GM08714 (cell line): Measurements from ENCODE around the gene ABAT.
"Not testable (repeated sequence)": the region's sequence is repeated elsewhere in the genome, so short reads cannot be mapped to it uniquely, and the experiment has no call there.

Source experiments
- H3K4me3 ChIP-seq: fragments of 200-500 bp; sonication (Bioruptor generic); 2 replicates; pipeline ENCODE4 v1.5.1; 2014; ENCODE audit warnings: mild to moderate bottlenecking, low read length, inconsistent platforms
- ZNF274 ChIP-seq: IDR thresholded peaks from 2 replicates; pipeline ENCODE4 v1.6.1; 2012; ENCODE audit warnings: mild to moderate bottlenecking, low read depth, low read length

Gene ABAT

DNA sequence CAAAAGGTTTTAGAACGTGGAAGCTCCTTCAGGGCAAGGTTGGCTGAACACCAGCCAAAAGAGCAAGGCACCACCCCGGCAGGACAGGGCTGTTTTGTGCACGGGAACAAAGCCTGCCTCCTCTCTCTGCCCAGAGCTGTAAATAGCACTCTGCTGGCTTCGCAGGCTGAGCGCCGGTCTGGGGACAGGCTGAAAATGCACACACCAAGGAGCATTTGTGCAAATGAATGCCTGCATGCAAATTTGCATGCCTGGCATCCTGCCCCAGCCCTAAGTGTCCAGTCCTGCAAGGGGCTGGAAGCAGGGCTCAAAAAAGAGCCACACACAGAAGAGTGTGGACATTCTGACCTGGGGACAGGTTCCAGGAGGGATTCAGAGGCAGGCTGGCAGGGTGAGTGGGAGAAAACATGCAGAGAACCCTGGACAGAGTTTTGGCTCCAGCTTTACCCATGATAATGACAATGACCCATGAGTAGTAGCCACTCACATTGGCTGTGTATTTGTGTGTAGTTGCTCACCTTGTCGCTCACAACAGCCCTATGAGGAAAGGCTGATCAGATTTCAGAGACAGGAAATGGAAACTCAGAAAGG lies 11.7 kb downstream of the ABAT start:
- TF ChIP-seq ZNF274, result no peak
- H3K4me3 ChIP-seq, result no peak overlapping the region

GRCh38 chr16:8686879-8687278 lies 12.5 kb downstream of the ABAT start:
- TF ChIP-seq ZNF274, result no peak
- H3K4me3 ChIP-seq, result no peak overlapping the region

DNA sequence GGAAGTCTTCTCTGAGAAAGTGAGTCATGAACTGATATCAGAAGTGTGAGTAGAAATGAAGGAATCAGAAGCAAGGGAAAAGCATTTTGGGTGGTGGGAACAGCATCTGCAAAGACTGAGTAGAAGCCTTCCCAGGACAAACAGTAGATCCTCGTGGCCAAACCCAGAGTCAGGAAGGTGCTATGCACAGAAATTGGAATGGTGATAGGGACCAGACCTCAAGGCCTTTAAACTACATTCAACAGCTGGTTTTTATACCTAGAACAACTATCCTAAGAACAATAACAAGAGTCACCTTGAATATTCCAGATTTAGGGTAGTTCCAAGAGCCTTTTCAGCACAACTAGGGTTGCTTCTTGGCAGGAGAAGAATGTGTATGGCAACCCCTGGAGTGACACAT lies 15.3 kb downstream of the ABAT start:
- no peak for TF ChIP-seq ZNF274
- H3K4me3 ChIP-seq, result no peak overlapping the region

- H3K4me3 ChIP-seq, result no peak overlapping the region
- TF ChIP-seq ZNF274, result no peak
These were observed 17.3 kb downstream of the ABAT start for GRCh38 chr16:8691728-8692127.

DNA sequence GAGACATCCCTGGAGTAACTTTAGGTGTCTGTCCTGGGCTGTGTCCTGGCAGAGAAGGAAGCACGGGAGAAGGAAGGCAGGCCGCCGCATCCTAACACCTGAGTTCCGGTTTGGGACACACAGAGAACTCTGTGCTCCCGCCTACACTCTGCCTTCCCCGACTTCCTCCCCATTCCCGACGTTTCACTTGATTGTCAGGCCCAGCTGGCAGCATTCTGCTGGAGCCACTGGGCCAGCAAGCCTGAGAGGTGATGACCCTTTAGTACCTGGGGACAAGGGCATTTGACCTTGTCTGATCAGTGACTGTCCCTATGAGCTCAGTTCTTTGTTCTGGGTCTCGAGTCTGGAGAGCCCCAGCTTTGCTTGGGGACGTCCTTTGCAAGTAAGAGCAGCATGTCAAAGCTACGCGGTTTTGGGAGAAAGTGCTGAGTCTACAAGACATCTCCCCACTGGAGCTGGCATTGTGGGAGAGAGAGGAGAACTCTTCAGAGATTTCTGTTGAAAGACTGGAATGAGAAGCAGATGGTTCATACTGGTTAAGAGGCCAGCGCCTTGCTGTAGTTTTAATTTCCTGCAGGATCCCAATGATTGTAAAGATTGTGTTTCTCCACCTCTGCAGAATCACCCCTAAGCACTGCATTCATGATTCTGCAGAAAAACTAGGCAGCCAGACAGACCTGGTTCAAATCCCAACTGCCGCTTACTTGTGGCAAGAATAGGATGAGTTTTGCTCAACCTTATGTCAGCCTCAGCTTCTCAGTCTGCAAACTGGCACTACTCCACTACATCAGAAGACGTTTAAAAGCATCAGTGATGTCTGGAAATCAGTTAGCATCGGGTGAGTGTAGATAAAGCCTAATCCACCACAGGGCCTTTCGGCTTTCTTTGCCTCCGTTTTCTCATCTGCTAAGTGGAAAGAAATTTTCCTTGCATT lies 20.6 kb downstream of the ABAT start:
- no peak overlapping the region for H3K4me3 ChIP-seq
- no peak for TF ChIP-seq ZNF274

DNA sequence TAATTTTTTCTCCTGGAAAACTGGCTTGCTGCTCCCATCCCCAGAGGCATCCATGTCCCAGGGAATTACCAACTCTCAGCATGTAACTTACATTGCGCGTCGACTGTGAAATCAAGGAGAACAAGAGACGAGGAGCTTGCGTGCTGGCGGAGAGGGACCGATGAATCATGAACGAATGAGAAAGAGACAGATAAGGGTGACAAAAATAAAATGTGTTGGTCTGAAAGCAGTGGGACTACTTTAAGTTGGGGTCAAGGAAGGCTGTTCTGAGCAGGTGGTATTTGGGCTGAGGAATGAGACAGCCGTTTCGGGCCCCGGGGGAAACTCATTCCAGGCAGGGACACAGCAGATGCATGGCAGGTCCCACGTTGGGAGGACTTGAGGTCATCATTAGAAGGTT lies 22.5 kb downstream of the ABAT start:
- no peak for TF ChIP-seq ZNF274
- H3K4me3 ChIP-seq, result no peak overlapping the region

- no peak overlapping the region for H3K4me3 ChIP-seq
- no peak for TF ChIP-seq ZNF274
These were observed 23.5 kb downstream of the ABAT start for GRCh38 chr16:8697965-8698364.

DNA sequence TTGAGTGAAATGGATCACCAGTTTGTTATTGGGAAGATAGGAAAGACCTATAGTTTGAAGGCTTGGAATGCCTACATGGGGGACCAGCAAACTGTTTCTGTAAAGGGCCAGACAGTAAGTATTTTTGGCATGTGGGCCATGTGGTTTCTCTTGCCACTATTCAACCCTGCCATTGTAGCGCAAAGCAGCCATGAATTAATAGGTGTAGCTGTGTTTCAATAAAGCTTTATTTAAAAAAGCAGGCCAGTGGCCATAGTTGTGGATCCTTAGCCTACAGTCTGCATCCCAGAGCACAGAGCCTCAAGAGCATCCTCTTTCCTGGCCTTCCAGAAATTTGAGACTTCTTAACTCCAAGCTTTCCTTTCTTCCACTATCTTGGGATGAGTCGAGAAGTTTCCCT lies 29.3 kb downstream of the ABAT start:
- TF ChIP-seq ZNF274, result no peak
- no peak overlapping the region for H3K4me3 ChIP-seq

- TF ChIP-seq ZNF274, result no peak
- H3K4me3 ChIP-seq, result no peak overlapping the region
These were observed 29.7 kb downstream of the ABAT start for GRCh38 chr16:8704098-8704497.

- not testable (repeated sequence) for H3K4me3 ChIP-seq
These were observed 30.8 kb downstream of the ABAT start for GRCh38 chr16:8705100-8705822.

DNA sequence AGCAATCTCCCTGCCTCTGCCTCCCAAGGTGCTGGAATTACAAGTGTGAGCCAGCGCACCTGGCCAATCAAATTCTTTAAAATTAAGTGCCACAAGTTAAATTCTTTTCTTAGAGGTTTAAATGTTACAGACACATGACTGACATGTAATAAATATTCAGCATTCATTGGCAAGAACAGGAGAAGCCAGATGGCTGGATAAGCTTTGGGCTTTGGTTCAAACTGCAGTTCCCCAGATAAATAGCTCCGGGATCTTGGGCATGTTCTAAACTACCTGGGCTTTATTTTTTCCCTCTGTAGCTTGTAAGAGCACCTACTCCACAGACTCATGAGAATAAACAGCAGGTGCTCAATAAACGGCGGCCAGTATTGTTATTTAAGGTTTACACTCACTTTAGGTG lies 34.1 kb downstream of the ABAT start:
- no peak overlapping the region for H3K4me3 ChIP-seq
- TF ChIP-seq ZNF274, result no peak

- no peak overlapping the region for H3K4me3 ChIP-seq
These were observed 38.4 kb downstream of the ABAT start for GRCh38 chr16:8712589-8713361.

GRCh38 chr16:8713635-8714172 lies 39.3 kb downstream of the ABAT start:
- TF ChIP-seq ZNF274, result no peak
- no peak overlapping the region for H3K4me3 ChIP-seq

More at GRCh38 chr16:8712589-8713361, 38.4 kb downstream of the ABAT start:
- no peak for TF ChIP-seq ZNF274

DNA sequence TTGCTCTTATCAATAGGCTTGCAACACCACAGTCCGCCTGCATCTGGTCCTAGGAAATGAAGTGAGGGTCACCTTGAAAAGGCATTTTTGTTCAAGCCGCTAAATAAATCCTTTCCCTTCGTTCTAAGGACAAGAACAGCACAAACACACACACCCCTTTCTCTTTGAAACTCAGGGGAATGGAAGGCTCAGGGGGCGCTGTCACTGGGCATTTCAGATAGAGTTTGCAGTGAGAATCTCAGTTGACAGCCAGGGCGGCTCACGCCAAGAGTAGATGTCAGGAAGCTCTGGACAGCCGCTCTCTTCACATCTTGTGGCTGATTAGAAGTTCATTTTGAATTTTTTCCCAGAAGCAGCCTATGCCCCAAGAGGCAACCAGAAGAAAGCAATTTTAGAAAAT lies 39.8 kb downstream of the ABAT start:
- H3K4me3 ChIP-seq, result no peak overlapping the region
- TF ChIP-seq ZNF274, result no peak

GRCh38 chr16:8714807-8715206 lies 40.4 kb downstream of the ABAT start:
- H3K4me3 ChIP-seq, result no peak overlapping the region
- no peak for TF ChIP-seq ZNF274
